Lower leg skin (tissue), 3 donors: ENCODE data around the gene ETS1.

ENCODE experiments used
- POLR2A ChIP-seq, 2 donors: fragments of 450-650 bp; IDR thresholded peaks; one replicate each; pipeline ENCODE4 v1.6.1; 2016 to 2017; ENCODE audit warnings: antibody characterized with exemption in 2 of 2, mild to moderate bottlenecking in 1 of 2, moderate library complexity in 1 of 2
- TF ChIP-seq, protein P1 (sequence below), 3 donors: fragments of 450-650 bp; IDR thresholded peaks; one replicate each; pipeline ENCODE4 v1.5.1; 2016; ENCODE audit warnings: antibody characterized with exemption in 3 of 3, mild to moderate bottlenecking in 3 of 3, moderate library complexity in 2 of 3

DNA sequence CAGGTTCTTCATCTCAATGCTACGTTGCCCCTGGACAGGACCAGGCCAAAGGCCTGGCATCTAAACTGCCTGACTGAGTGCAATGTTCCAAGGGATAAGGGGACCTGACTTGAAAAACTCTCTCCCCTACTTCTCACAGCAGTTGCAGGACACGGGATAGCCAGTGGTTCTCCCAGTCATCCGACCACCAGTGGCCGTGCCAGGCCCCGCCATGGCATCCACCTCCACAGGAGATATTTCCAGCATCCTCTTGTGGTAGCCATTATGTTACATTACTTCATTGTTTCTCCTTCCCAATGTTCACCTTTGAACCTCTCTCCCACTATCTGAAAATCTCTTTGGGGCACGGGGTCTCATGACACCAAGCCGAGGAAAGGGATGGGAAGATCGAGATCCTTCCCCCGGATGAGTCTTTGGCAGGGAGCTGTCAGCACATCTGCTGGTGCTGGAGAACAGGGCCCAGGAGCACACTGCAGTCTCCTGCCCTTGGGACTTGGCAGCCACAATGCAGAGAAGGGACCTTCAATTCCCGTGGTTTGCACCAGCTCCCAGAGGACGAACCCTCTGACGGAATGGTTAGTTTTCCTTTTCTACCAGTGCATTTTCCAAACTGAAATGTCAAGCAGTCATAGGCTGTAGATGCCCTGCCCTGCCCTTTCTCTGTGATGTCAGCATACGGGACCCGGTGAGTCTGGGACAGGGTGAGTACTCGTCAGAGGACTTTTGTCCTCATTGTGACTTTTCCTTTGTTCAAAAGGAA lies 121.2 kb downstream of the ETS1 start:
- TF ChIP-seq, protein P1, sequence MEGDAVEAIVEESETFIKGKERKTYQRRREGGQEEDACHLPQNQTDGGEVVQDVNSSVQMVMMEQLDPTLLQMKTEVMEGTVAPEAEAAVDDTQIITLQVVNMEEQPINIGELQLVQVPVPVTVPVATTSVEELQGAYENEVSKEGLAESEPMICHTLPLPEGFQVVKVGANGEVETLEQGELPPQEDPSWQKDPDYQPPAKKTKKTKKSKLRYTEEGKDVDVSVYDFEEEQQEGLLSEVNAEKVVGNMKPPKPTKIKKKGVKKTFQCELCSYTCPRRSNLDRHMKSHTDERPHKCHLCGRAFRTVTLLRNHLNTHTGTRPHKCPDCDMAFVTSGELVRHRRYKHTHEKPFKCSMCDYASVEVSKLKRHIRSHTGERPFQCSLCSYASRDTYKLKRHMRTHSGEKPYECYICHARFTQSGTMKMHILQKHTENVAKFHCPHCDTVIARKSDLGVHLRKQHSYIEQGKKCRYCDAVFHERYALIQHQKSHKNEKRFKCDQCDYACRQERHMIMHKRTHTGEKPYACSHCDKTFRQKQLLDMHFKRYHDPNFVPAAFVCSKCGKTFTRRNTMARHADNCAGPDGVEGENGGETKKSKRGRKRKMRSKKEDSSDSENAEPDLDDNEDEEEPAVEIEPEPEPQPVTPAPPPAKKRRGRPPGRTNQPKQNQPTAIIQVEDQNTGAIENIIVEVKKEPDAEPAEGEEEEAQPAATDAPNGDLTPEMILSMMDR (IDR thresholded peaks at IDR 0.05): no peak
- TF ChIP-seq POLR2A (IDR thresholded peaks at IDR 0.05): no peak
